OCI-LY3 (cell line): ENCODE data around the gene CHD2.

Source experiments
- EZH2phosphoT487 ChIP-seq: fragments of 200-600 bp; shearing (Covaris generic); IDR thresholded peaks from 2 replicates; pipeline ENCODE4 v1.6.1; 2018; ENCODE audit warnings: antibody characterized with exemption, mixed run types, low read depth
- TF ChIP-seq, protein P1 (sequence below): fragments of 200-600, 300-600 bp; sonication (generic); IDR thresholded peaks from 2 replicates; pipeline ENCODE4 v1.5.1; 2014; ENCODE audit warnings: antibody characterized with exemption, low read length, low read depth

DNA sequence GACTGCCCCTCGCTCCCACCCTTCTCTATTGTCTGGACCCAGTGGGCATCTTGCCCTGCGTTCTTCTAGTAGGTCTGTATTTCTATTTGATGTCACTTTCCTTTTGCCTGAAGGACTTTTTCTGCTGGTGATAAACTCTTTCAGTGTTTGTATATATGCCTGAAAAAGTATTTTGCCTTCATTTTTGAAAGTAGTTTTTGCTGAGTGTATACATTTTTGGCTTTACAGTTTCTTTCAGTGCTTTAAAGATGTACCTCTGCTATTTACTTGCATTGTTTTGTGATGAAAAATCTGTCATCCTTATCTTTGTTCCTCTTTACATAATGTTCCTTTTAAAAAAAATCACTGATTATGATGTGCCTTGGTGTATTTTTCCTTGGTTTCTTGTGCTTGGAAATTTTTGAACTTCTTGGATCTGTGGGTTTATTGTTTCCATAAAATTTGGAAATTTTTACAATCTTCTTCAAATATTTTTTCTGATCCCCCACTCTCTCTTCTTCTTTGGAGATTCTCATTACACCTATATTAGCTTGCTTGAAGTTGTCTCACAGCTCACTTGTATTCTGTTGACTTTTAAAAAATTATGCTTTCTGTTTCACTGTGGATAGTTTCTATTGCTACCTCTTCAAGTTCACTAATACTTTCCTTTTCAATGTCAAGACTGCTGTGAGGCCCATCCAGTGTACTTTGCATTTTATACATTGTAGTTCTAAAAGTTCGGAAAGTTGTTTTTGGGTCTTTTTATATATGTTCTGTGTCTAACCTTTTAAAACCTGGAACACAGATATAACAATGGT lies 121.0 kb downstream of the CHD2 start:
- TF ChIP-seq, protein P1, sequence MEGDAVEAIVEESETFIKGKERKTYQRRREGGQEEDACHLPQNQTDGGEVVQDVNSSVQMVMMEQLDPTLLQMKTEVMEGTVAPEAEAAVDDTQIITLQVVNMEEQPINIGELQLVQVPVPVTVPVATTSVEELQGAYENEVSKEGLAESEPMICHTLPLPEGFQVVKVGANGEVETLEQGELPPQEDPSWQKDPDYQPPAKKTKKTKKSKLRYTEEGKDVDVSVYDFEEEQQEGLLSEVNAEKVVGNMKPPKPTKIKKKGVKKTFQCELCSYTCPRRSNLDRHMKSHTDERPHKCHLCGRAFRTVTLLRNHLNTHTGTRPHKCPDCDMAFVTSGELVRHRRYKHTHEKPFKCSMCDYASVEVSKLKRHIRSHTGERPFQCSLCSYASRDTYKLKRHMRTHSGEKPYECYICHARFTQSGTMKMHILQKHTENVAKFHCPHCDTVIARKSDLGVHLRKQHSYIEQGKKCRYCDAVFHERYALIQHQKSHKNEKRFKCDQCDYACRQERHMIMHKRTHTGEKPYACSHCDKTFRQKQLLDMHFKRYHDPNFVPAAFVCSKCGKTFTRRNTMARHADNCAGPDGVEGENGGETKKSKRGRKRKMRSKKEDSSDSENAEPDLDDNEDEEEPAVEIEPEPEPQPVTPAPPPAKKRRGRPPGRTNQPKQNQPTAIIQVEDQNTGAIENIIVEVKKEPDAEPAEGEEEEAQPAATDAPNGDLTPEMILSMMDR: no peak
- TF ChIP-seq EZH2phosphoT487: no peak
